GM12865 (cell line): ENCODE data around the gene ZAR1L.
A peak's percentile ranks its signal among the peaks of the same experiment; 100 is the strongest.

Experiments used
- DNase-seq: peaks from one replicate; pipeline ENCODE4 v3.0.0; 2010; ENCODE audit warnings: low read depth
- H3K4me3 ChIP-seq: 2 replicates; pipeline ENCODE4 v1.5.1; 2011; ENCODE audit warnings: mild to moderate bottlenecking, low read depth, low read length, control low read depth
- CTCF ChIP-seq: IDR thresholded peaks from 2 replicates; pipeline ENCODE4 v1.5.1; 2011; ENCODE audit warnings: low read length, control low read depth, low read depth, inconsistent platforms; ENCODE audit not compliant: insufficient read depth; ENCODE audit errors: missing control alignments

Gene ZAR1L

GRCh38 chr13:32282096-32282711 lies 33.0 kb downstream of the ZAR1L start:
- no peak for DNase-seq
- H3K4me3 ChIP-seq = no peak overlapping the region
- no peak for TF ChIP-seq CTCF

- TF ChIP-seq CTCF = no peak
- H3K4me3 ChIP-seq = no peak overlapping the region
- DNase-seq = no peak
Measured at GRCh38 chr13:32281096-32281495, 34.1 kb downstream of the ZAR1L start.

GRCh38 chr13:32278426-32278825 lies 36.7 kb downstream of the ZAR1L start:
- peak; percentile 6 for DNase-seq

GRCh38 chr13:32277839-32278238 lies 37.3 kb downstream of the ZAR1L start:
- no peak overlapping the region for H3K4me3 ChIP-seq
- no peak for TF ChIP-seq CTCF
- DNase-seq = no peak

More at GRCh38 chr13:32278426-32278825, 36.7 kb downstream of the ZAR1L start:
- no peak overlapping the region for H3K4me3 ChIP-seq
- TF ChIP-seq CTCF = no peak

GRCh38 chr13:32272021-32272683 lies 43.0 kb downstream of the ZAR1L start:
- no peak for TF ChIP-seq CTCF
- no peak overlapping the region for H3K4me3 ChIP-seq
- DNase-seq = no peak

GRCh38 chr13:32267836-32268439 lies 47.2 kb downstream of the ZAR1L start:
- peak; percentile 59 for DNase-seq
- peak; percentile 84 for TF ChIP-seq CTCF
- H3K4me3 ChIP-seq = no peak overlapping the region

GRCh38 chr13:32266130-32266529 lies 49.0 kb downstream of the ZAR1L start:
- DNase-seq = no peak
- no peak for TF ChIP-seq CTCF
- no peak overlapping the region for H3K4me3 ChIP-seq
